PC-3 (cell line): Measurements from ENCODE around the gene LIM2. TPM values are rescaled to one million over a fixed set of nuclear protein-coding genes. Genes with fewer than 3 reads are reported as not detected.
"Not testable (repeated sequence)": the region's sequence is repeated elsewhere in the genome, so short reads cannot be mapped to it uniquely, and the experiment has no call there.

ENCODE experiments used
- ATAC-seq: fragments of 200-7000 bp; cut with Tn5 transposase; 2 replicates; pipeline ENCODE4 v1.9.1; 2020; ENCODE audit warnings: mild to moderate bottlenecking, moderate library complexity
- BruUV-seq: library from RNA; stranded (reverse); fragments of 400-500 nt; replicated peaks from 2 replicates; lab custom pipeline; 2021; lab: Mats Ljungman, UMichigan
- CTCF ChIA-PET: fragments of 300-600 bp; sonication (Branson Sonifier 250); formaldehyde crosslinking; loops from one replicate; lab custom pipeline; 2022; ENCODE audit warnings: antibody characterized with exemption; lab: Charles Lee
- POLR2A ChIA-PET: fragments of 300-600 bp; sonication (Branson Sonifier 250); formaldehyde crosslinking; loops from one replicate; lab custom pipeline; 2022; ENCODE audit warnings: antibody characterized with exemption; ENCODE audit not compliant: unreplicated experiment; lab: Charles Lee
- DNase-seq: peaks from one replicate; pipeline ENCODE4 v3.0.0-alpha.2; 2015
- H2AFZ ChIP-seq: fragments of 300-600 bp; sonication (generic); 2 replicates; pipeline ENCODE4 v1.6.0; 2016; ENCODE audit warnings: antibody characterized with exemption, low read length
- H3F3A ChIP-seq: fragments of 300-600 bp; sonication (generic); one replicate; pipeline ENCODE4 v1.6.0; 2017; ENCODE audit warnings: antibody characterized with exemption, low read length, control low read depth, mild to moderate bottlenecking; ENCODE audit not compliant: unreplicated experiment
- H3K27ac ChIP-seq: fragments of 300-600 bp; sonication (generic); 2 replicates; pipeline ENCODE4 v1.5.1; 2016; ENCODE audit warnings: mild to moderate bottlenecking, low read length
- H3K27me3 ChIP-seq: fragments of 300-600 bp; sonication (generic); 2 replicates; pipeline ENCODE4 v1.6.1; 2016; ENCODE audit warnings: low read length, mixed read lengths
- H3K36me3 ChIP-seq: fragments of 300-600 bp; sonication (generic); 2 replicates; pipeline ENCODE4 v1.6.1; 2016; ENCODE audit warnings: low read depth, mixed run types, low read length, mixed read lengths
- H3K4me1 ChIP-seq: fragments of 300-600 bp; sonication (generic); 2 replicates; pipeline ENCODE4 v1.5.1; 2016; ENCODE audit warnings: low read length; ENCODE audit not compliant: insufficient read depth
- H3K4me2 ChIP-seq: fragments of 300-600 bp; sonication (generic); 2 replicates; pipeline ENCODE4 v1.6.0; 2016; ENCODE audit warnings: low read length
- H3K4me3 ChIP-seq: fragments of 300-600 bp; sonication (generic); 2 replicates; pipeline ENCODE4 v1.5.1; 2016; ENCODE audit warnings: mild to moderate bottlenecking, low read length, mixed read lengths
- H3K79me2 ChIP-seq: fragments of 300-600 bp; sonication (generic); 2 replicates; pipeline ENCODE4 v1.6.1; 2017; ENCODE audit warnings: low read length, mixed read lengths
- H3K9ac ChIP-seq: fragments of 300-600 bp; sonication (generic); 2 replicates; pipeline ENCODE4 v1.6.0; 2016; ENCODE audit warnings: mild to moderate bottlenecking, low read length
- H3K9me2 ChIP-seq: fragments of 300-600 bp; sonication (generic); replicated peaks from 2 replicates; pipeline ENCODE4 v1.6.1; 2016; ENCODE audit warnings: mixed run types, low read length, mixed read lengths
- H3K9me3 ChIP-seq: fragments of 300-600 bp; sonication (generic); 2 replicates; pipeline ENCODE4 v1.6.1; 2016; ENCODE audit warnings: low read length, mixed read lengths
- H4K20me1 ChIP-seq: fragments of 300-600 bp; sonication (generic); 2 replicates; pipeline ENCODE4 v1.6.1; 2016; ENCODE audit warnings: low read length, mixed read lengths
- EZH2 ChIP-seq: fragments of 300-600 bp; sonication (generic); IDR thresholded peaks from one replicate; pipeline ENCODE4 v1.6.1; 2017; ENCODE audit warnings: antibody characterized with exemption, mild to moderate bottlenecking, low read length; ENCODE audit not compliant: unreplicated experiment
- EZH2phosphoT487 ChIP-seq: fragments of 300-600 bp; sonication (generic); IDR thresholded peaks from 2 replicates; pipeline ENCODE4 v1.6.1; 2018; ENCODE audit warnings: mild to moderate bottlenecking, antibody characterized with exemption, low read length, borderline replicate concordance
- intact Hi-C: fragments of 100-400 bp; cut with micrococcal nuclease; formaldehyde crosslinking; loops from 2 replicates; pipeline ENCODE4 v1.9.0; 2023
- total RNA-seq: library from RNA; depleted of rRNA; stranded (reverse); fragments of >200 nt; gene quantifications from 2 replicates; pipeline ENCODE4 v1.2.3, GENCODE V29; 2014
- TF ChIP-seq, protein P1 (sequence below): fragments of 300-600 bp; sonication (generic); conservative IDR thresholded peaks from 2 replicates; pipeline ENCODE4 v1.5.1; 2017; ENCODE audit warnings: antibody characterized with exemption, low read depth, mild to moderate bottlenecking, low read length

The LIM2 gene
- total RNA-seq, 1 experiment from 2014 or later: not detected

DNA sequence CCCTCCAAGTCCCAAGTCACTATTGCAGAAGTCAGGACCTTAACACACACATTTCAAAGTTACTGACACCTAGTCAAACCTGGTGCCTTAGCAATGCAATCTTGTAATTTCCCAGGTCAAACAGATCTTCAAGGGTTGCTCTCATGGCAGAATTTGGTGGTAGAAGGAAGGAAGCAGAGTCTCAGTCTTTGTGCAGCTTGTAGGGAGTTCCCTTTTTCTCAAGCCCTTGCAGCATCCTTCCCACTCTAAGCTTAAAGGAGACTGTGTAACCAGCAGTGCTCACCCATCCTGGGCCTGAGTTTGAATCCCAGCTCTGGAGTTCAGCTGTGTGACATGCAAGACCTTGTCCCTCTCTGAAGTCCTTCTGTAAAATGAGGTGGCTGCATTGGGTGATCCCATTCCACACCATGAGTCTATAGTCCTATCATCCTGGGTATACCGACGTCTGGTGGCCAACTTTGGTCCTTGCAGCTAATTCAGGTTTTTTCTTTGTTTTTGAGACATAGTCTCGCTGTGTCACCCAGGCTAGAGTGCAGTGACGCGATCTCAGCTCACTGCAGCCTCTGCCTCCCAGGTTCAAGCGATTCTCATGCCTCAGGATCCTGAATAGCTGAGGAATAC, 19.8 kb upstream of the LIM2 start:
- TF ChIP-seq EZH2: no peak
- TF ChIP-seq, protein P1, sequence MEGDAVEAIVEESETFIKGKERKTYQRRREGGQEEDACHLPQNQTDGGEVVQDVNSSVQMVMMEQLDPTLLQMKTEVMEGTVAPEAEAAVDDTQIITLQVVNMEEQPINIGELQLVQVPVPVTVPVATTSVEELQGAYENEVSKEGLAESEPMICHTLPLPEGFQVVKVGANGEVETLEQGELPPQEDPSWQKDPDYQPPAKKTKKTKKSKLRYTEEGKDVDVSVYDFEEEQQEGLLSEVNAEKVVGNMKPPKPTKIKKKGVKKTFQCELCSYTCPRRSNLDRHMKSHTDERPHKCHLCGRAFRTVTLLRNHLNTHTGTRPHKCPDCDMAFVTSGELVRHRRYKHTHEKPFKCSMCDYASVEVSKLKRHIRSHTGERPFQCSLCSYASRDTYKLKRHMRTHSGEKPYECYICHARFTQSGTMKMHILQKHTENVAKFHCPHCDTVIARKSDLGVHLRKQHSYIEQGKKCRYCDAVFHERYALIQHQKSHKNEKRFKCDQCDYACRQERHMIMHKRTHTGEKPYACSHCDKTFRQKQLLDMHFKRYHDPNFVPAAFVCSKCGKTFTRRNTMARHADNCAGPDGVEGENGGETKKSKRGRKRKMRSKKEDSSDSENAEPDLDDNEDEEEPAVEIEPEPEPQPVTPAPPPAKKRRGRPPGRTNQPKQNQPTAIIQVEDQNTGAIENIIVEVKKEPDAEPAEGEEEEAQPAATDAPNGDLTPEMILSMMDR: peak; percentile 58
- no peak for TF ChIP-seq EZH2phosphoT487
- ATAC-seq (peak; percentile 68; the same call in 1 of the 2 replicates), DNase-seq (peak; percentile 63)
- Histone ChIP-seq H3K9ac (no peak overlapping the region), H4K20me1 (no peaks in the 10 kb centered on the region), H2AFZ (no peak overlapping the region), H3K4me3 (no peak overlapping the region), H3K9me2 (no peaks in the 10 kb centered on the region), H3F3A (no peaks in the 10 kb centered on the region), H3K27ac (no peak overlapping the region), H3K36me3 (no peaks in the 10 kb centered on the region), H3K79me2 (no peaks in the 10 kb centered on the region), H3K27me3 (no peaks in the 10 kb centered on the region), H3K4me2 (no peak overlapping the region), H3K9me3 (no peaks in the 10 kb centered on the region), H3K4me1 (peaks cover 13% of the 10 kb centered on the region)
- ChIA-PET CTCF (interaction anchor here (0.6 to 0.9 kb wide), 2 partner anchors 14 to 68 kb away, joined by 3 to 6 read pairs; no protein-coding TSS in a partner anchor), POLR2A (interaction anchor here (0.6 kb wide), 1 partner anchor 321 kb away, joined by 4 read pairs; no protein-coding TSS in a partner anchor)
- intact Hi-C loops: loop anchor here (1.0 kb wide), 1 partner anchor 68 kb away; no protein-coding TSS in a partner anchor
- BruUV-seq: no TSS peak

DNA sequence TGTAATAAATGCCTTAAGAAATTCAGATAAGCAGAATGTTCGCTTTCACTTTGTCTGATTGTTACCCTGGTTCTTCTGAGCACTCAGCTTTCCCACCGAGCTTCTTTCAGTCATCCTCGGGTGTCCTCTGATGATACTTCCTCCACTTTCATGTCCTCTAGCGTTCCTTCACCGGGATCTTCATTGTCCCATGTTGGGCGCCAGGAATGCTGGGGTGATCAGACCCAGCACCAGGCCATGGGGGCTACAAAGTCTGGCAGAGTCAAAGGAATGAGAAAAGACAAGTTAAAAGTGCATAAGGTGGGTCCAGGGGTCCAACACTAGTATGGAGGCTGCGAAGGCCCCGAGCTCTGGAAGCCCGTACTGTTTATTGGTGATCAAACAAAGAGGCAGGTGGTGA, 14.3 kb upstream of the LIM2 start:
- ChIA-PET CTCF (no interaction called here), POLR2A (no interaction called here)
- peaks cover 6% of the 10 kb centered on the region; the same call in 1 of the 2 replicates for H3K9me3 ChIP-seq
- H3K36me3 ChIP-seq: 0 out of 2 replicates have a peak, but pooled peaks cover 4% of the 10 kb centered on the region
- no peak overlapping the region for H3K4me2 ChIP-seq
- H2AFZ ChIP-seq: no peak overlapping the region
- H3K4me3 ChIP-seq: no peak overlapping the region
- H3K79me2 ChIP-seq: no peaks in the 10 kb centered on the region
- H3F3A ChIP-seq: no peaks in the 10 kb centered on the region
- no TSS peak for BruUV-seq
- intact Hi-C loops: no loop called here
- no peaks in the 10 kb centered on the region for H3K4me1 ChIP-seq
- H3K27ac ChIP-seq: no peak overlapping the region
- DNase-seq: no peak
- no peak for ATAC-seq
- no peaks in the 10 kb centered on the region for H4K20me1 ChIP-seq
- H3K9me2 ChIP-seq: no peaks in the 10 kb centered on the region
- no peak for TF ChIP-seq EZH2
- TF ChIP-seq, protein P1: no peak
- TF ChIP-seq EZH2phosphoT487: no peak
- H3K9ac ChIP-seq: no peak overlapping the region
- H3K27me3 ChIP-seq: no peaks in the 10 kb centered on the region

DNA sequence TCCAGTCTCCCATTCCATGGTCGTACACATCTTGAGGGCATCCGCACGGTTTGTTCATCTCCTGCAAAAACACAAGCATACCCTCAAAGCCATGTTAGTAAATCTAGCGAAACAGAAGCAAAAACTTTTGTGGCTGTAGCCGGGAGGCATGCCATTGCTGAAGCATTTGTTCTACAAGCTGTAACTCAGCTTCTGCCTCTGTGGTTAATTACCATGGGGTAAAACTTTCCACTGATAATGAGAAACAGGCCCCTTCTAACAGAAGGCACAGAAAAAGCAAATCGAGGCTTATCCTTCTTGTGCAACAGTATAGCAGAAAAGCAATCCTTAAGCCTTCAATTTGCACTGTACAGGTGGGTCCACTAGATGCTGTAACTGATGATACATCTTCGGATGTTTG, 12.2 kb upstream of the LIM2 start:
- H3F3A ChIP-seq, H3K4me3 ChIP-seq, H4K20me1 ChIP-seq, POLR2A ChIA-PET, H3K36me3 ChIP-seq, CTCF ChIA-PET, H3K27me3 ChIP-seq, H3K9me3 ChIP-seq, BruUV-seq, ATAC-seq, H3K4me2 ChIP-seq, H2AFZ ChIP-seq, H3K9ac ChIP-seq, DNase-seq, H3K4me1 ChIP-seq, H3K27ac ChIP-seq, H3K79me2 ChIP-seq, H3K9me2 ChIP-seq: not testable (repeated sequence)
- intact Hi-C loops: loop anchor here (2.0 kb wide), 1 partner anchor 39 kb away; no protein-coding TSS in a partner anchor
